Stimulated activated CD4-positive, alpha-beta T cell treated with anti-CD3 and anti-CD28 coated beads, TNF-alpha, amount 100 ng/mL, for 48 hours (primary cell): ENCODE results near the gene IZUMO2.
"Not testable (repeated sequence)": the region's sequence is repeated elsewhere in the genome, so short reads cannot be mapped to it uniquely, and the experiment has no call there.

Source experiments
- DNase-seq, 3 donors: peaks; one replicate each; pipeline ENCODE4 v3.0.0-alpha.2; 2020; ENCODE audit warnings: low read depth in 3 of 3

The IZUMO2 gene

GRCh38 chr19:50135856-50136602 is 27.1 kb downstream of the IZUMO2 start:
- DNase-seq, result not testable (repeated sequence)

- not testable (repeated sequence) for DNase-seq
Measured at GRCh38 chr19:50134777-50135719, 28.0 kb downstream of the IZUMO2 start.

- DNase-seq, result not testable (repeated sequence)
Measured at GRCh38 chr19:50133518-50134492, 29.3 kb downstream of the IZUMO2 start.

GRCh38 chr19:50104012-50104411 is 59.1 kb downstream of the IZUMO2 start:
- DNase-seq, result not testable (repeated sequence)

- DNase-seq, result not testable (repeated sequence)
Measured at GRCh38 chr19:50103405-50103804, 59.7 kb downstream of the IZUMO2 start.
